DND-41 (cell line): ENCODE measurements around the gene PPEF2.

Experiments used
- CTCF ChIP-seq: IDR thresholded peaks from 2 replicates; pipeline ENCODE4 v1.5.1; 2012; ENCODE audit warnings: borderline replicate concordance, low read length, moderate library complexity, mild to moderate bottlenecking; ENCODE audit not compliant: poor library complexity, severe bottlenecking; ENCODE audit errors: extremely low read depth
- EZH2 ChIP-seq: IDR thresholded peaks from 3 replicates; pipeline ENCODE4 v1.6.1; 2012; ENCODE audit warnings: borderline replicate concordance, low read depth, mild to moderate bottlenecking, moderate library complexity, low read length, inconsistent platforms; ENCODE audit not compliant: severe bottlenecking

GRCh38 chr4:75919920-75920319, 17.7 kb upstream of the PPEF2 start:
- TF ChIP-seq CTCF (no peak), EZH2 (no peak)
